GM19351 (cell line): Measurements from ENCODE around the gene COL25A1.

ENCODE experiments used
- ATAC-seq: cut with Tn5 transposase; IDR thresholded peaks from one replicate; pipeline ENCODE4 v1.9.1; 2021; ENCODE audit warnings: mild to moderate bottlenecking, moderate library complexity; ENCODE audit not compliant: unreplicated experiment

COL25A1 gene

GRCh38 chr4:108926781-108927180 lies 375.7 kb downstream of the COL25A1 start:
- no peak for ATAC-seq

GRCh38 chr4:108926061-108926460 lies 376.4 kb downstream of the COL25A1 start:
- no peak for ATAC-seq

- no peak for ATAC-seq
These were observed 380.3 kb downstream of the COL25A1 start for GRCh38 chr4:108922191-108922590.

- no peak for ATAC-seq
These were observed 381.9 kb downstream of the COL25A1 start for GRCh38 chr4:108920395-108921087.

- no peak for ATAC-seq
These were observed 383.1 kb downstream of the COL25A1 start for GRCh38 chr4:108919226-108919893.

- ATAC-seq: no peak
These were observed 385.2 kb downstream of the COL25A1 start for GRCh38 chr4:108917255-108917654.

GRCh38 chr4:108916638-108917037 lies 385.8 kb downstream of the COL25A1 start:
- ATAC-seq: no peak

- no peak for ATAC-seq
These were observed 395.5 kb downstream of the COL25A1 start for GRCh38 chr4:108906866-108907367.

- no peak for ATAC-seq
These were observed 396.5 kb downstream of the COL25A1 start for GRCh38 chr4:108906006-108906405.

GRCh38 chr4:108903464-108904221 lies 398.8 kb downstream of the COL25A1 start:
- no peak for ATAC-seq

GRCh38 chr4:108902769-108903168 lies 399.7 kb downstream of the COL25A1 start:
- ATAC-seq: peak; percentile 87

GRCh38 chr4:108901291-108901690 lies 401.2 kb downstream of the COL25A1 start:
- ATAC-seq: no peak

GRCh38 chr4:108900018-108900580 lies 402.4 kb downstream of the COL25A1 start:
- no peak for ATAC-seq

- ATAC-seq: no peak
These were observed 409.0 kb downstream of the COL25A1 start for GRCh38 chr4:108893468-108893867.

GRCh38 chr4:108891896-108892590 lies 410.4 kb downstream of the COL25A1 start:
- no peak for ATAC-seq

- no peak for ATAC-seq
These were observed 412.0 kb downstream of the COL25A1 start for GRCh38 chr4:108890484-108890881.

GRCh38 chr4:108889696-108890483 lies 412.6 kb downstream of the COL25A1 start:
- ATAC-seq: no peak

- no peak for ATAC-seq
These were observed 413.7 kb downstream of the COL25A1 start for GRCh38 chr4:108888769-108889168.

GRCh38 chr4:108887034-108887433 lies 415.4 kb downstream of the COL25A1 start:
- ATAC-seq: no peak

GRCh38 chr4:108885211-108885610 lies 417.2 kb downstream of the COL25A1 start:
- ATAC-seq: no peak
